GM21737 (cell line): ENCODE results near the gene HSPB9.

Experiments
- ATAC-seq: cut with Tn5 transposase; IDR thresholded peaks from one replicate; pipeline ENCODE4 v1.9.1; 2021; ENCODE audit warnings: mild to moderate bottlenecking, moderate library complexity; ENCODE audit not compliant: unreplicated experiment

HSPB9 gene

GRCh38 chr17:42118545-42118944, 4.1 kb upstream of the HSPB9 start:
- no peak for ATAC-seq

GRCh38 chr17:42119301-42119700, 3.3 kb upstream of the HSPB9 start:
- ATAC-seq: no peak

- no peak for ATAC-seq
Measured at GRCh38 chr17:42120161-42120769, 2.3 kb upstream of the HSPB9 start.

- peak; percentile 59 for ATAC-seq
Measured at GRCh38 chr17:42120770-42121769, 1.5 kb upstream of the HSPB9 start, which contains the start of gene KAT2A. Gene KAT2A, minus strand, starts transcription at chr17:42121367. Its CDS starts 63 bp downstream, at chr17:42121304.

- ATAC-seq: no peak
Measured at GRCh38 chr17:42124256-42124655, 1.7 kb downstream of the HSPB9 start.

- ATAC-seq: no peak
Measured at GRCh38 chr17:42125565-42125964, 3.0 kb downstream of the HSPB9 start.

- no peak for ATAC-seq
Measured at GRCh38 chr17:42126836-42127235, 4.2 kb downstream of the HSPB9 start.

- ATAC-seq: no peak
Measured at GRCh38 chr17:42127414-42127813, 4.8 kb downstream of the HSPB9 start.

GRCh38 chr17:42129109-42129837, 6.7 kb downstream of the HSPB9 start:
- ATAC-seq: no peak

- ATAC-seq: no peak
Measured at GRCh38 chr17:42130310-42130936, 7.8 kb downstream of the HSPB9 start.

- no peak for ATAC-seq
Measured at GRCh38 chr17:42131232-42131631, 8.6 kb downstream of the HSPB9 start.

GRCh38 chr17:42131981-42132432, 9.4 kb downstream of the HSPB9 start:
- ATAC-seq: no peak

GRCh38 chr17:42132941-42133340, 10.3 kb downstream of the HSPB9 start:
- no peak for ATAC-seq

- no peak for ATAC-seq
Measured at GRCh38 chr17:42133461-42134041, 10.9 kb downstream of the HSPB9 start.

- ATAC-seq: no peak
Measured at GRCh38 chr17:42135151-42135550, 12.5 kb downstream of the HSPB9 start.

- ATAC-seq: no peak
Measured at GRCh38 chr17:42135664-42136653, 13.4 kb downstream of the HSPB9 start.

- no peak for ATAC-seq
Measured at GRCh38 chr17:42136654-42137051, 14.0 kb downstream of the HSPB9 start.

- no peak for ATAC-seq
Measured at GRCh38 chr17:42138749-42139492, 16.3 kb downstream of the HSPB9 start.
